GM19395 (cell line): ENCODE data around the gene CCK.

ENCODE experiments used
- ATAC-seq: cut with Tn5 transposase; IDR thresholded peaks from one replicate; pipeline ENCODE4 v1.9.1; 2021; ENCODE audit warnings: mild to moderate bottlenecking, moderate library complexity; ENCODE audit not compliant: unreplicated experiment

CCK gene

DNA sequence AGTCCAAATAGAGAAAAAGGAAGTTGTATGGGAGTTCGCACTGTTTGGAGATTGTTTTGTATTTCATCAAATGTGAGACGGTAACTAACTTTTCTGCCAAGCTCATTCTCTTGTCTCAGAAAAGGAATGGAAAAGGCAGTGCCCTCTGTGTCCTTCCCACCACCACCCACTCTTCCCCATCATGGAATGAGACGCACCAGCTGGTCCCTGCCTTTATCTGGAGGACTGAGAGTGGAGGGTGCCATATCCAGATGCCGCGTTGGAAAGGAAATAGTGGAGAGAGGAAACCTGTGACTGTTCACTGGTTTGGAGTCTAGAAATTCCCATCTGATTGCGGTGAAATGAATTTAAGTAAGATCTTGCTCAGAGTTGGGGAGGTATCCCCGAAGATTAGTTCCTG, 3.7 kb upstream of the CCK start:
- no peak for ATAC-seq

DNA sequence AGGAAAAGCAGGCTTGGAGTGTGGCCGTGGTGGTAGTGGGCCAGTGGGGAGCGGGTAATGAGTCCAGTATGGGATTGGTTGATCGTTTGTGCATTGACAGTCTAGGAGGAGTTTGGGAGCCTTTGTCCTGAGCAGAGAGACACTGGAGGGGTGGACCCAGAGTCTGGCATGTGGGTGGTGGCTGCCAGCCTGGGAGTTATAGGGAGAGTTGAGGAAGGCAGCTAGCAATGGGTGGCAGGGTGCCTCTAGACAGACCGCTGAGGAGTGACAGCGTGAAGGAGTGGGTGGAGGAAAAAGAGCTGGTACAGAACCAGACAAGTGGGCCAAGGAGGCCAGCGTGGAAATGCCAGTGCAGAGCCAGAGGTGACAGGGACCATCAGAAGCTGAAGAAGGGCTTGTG, 1.9 kb upstream of the CCK start:
- no peak for ATAC-seq

- no peak for ATAC-seq
Measured at GRCh38 chr3:42265059-42265991, 660 bp downstream of the CCK start.

DNA sequence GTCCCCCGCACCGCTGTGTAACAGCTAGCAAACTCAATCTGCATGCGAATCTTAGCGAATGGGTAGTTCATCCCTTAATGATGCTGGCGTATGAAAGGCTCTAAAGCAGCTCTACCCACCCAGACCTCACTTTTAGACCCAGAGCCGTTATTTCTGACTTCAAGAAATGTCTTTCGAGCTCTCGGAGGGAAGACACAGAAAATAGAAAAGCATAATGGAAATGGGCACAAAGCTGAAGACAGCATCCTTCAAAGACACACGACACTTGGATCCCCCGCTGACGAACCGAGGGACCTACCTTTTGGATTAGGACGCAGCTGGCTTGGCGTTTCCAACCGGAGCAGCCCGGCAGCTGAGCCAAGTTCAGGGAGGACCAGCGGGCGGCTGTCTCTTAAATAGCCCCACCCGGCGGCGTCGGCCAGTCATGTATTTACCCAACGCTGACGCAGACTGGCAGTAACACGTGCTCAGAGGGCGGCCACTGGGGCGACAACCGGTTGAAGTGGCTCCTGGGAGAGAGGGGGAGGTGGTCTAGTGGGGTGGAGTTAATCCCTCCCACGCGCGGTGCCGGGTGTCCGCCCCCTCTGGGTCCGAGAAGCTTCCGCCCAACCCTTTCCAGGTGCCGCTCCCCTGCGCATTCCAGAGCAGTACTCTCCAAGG, 1.5 kb downstream of the CCK start:
- ATAC-seq, result no peak

GRCh38 chr3:42263354-42264346, 2.3 kb downstream of the CCK start:
- no peak for ATAC-seq

DNA sequence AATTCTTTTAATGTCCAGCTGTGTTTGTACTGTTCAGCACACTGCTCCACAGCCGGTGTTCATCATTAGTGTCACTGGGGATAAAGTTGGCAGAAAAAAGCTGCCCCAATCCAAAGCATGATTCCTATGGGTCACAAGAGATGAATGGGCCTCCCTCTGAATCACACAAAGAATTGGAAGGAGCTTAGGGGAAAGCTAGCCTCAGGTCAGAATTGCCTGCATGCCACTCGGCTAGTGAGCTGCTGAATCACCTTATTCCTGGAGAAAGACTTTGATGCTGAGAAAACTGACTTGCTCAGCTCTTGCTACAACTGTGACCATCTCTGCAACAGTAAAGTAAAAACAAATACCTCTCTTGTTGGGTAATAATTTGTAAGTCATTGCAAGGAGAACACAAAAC, 3.5 kb downstream of the CCK start:
- ATAC-seq, result no peak

- ATAC-seq, result no peak
Measured at GRCh38 chr3:42257007-42257406, 9.0 kb downstream of the CCK start.

GRCh38 chr3:42256135-42256819, 9.7 kb downstream of the CCK start:
- ATAC-seq, result no peak

- ATAC-seq, result no peak
Measured at GRCh38 chr3:42254566-42254965, 11.4 kb downstream of the CCK start.

DNA sequence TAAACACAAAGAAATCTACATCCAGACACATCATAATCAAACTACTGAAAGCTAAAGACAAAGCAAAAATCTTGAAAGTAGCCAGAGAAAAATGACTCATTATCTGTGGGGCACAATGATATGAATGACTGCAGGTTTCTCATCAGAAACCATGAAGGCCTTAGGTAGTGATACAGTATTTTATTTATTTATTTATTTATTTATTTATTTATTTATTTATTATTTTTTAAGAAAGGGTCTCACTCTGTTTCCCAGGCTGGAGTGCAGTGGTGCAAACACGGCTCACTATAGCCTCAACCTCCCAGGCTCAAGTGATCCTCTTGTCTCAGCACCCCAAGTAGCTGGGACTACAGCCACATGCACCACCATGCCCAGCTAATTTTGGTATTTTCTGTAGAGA, 15.2 kb downstream of the CCK start:
- ATAC-seq, result no peak

- peak; percentile 78 for ATAC-seq
Measured at GRCh38 chr3:42247576-42248027, 18.4 kb downstream of the CCK start.

DNA sequence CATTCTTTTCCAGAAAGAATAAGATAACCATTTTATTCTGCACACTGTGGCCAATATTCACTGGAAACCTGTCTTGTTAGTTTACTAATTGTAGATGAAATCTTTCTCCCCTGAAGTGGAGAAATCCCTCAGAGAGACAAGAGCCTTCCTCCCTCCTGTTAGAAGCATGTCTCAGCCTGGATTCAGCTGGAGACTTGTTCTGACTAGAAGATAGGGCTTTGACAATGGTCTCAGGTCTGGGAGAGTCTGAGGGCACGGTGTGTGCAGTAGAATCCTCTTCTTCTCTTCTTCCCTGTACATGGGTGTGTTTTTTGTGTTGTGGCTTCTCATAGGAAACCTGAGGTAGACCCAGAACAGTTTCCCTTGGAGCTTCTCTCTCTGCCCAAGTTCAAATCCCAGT, 19.9 kb downstream of the CCK start:
- no peak for ATAC-seq

- ATAC-seq, result no peak
Measured at GRCh38 chr3:42236611-42237010, 29.4 kb downstream of the CCK start.

DNA sequence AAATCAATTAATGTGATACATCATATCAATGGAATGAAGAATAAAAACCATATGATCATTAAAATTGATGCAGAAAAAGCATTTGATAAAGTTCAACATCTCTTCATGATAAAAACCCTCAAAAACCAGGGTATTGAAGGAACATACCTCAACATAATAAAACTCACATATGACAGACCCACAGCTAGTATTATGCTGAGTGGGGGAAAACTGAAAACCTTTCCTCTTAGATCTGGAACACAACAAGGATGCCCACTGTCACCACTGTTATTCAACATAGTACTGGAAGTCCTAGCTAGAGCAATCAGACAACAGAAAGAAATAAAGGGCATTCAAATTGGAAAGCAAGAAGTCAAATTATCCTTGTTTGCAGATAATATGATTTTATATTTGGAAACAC, 30.5 kb downstream of the CCK start:
- no peak for ATAC-seq

DNA sequence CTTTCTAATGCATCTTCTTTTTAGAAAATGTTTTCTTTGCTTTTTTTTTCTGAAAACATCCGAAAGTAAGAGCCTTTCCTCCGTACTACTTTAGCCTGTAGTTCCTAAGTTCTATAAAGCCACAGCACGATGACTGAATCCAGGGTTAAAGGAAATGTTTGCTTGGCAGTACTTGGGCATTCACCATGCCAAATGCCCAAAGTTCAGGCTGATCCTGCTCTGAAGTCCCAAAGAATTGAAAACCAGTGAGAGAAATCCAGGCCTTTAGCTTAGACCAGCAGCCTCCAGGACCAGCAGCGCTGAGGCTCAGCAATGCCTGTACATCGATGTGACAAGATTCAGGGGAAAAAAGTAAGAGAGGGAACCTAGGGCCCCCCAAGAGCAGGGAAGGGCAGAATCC, 35.1 kb downstream of the CCK start:
- no peak for ATAC-seq

GRCh38 chr3:42229942-42230688, 35.9 kb downstream of the CCK start:
- no peak for ATAC-seq

GRCh38 chr3:42229266-42229941, 36.6 kb downstream of the CCK start:
- ATAC-seq, result no peak

GRCh38 chr3:42228796-42229195, 37.2 kb downstream of the CCK start:
- no peak for ATAC-seq
